ENCODE results near the gene CFAP43. TPM values are rescaled to one million over a fixed set of nuclear protein-coding genes. Genes with fewer than 3 reads are reported as not detected.

Gene CFAP43
- total and polyA plus RNA-seq, 7 donors, result 0.04 to 0.44 (median 0.11) TPM; not detected in 4

DNA sequence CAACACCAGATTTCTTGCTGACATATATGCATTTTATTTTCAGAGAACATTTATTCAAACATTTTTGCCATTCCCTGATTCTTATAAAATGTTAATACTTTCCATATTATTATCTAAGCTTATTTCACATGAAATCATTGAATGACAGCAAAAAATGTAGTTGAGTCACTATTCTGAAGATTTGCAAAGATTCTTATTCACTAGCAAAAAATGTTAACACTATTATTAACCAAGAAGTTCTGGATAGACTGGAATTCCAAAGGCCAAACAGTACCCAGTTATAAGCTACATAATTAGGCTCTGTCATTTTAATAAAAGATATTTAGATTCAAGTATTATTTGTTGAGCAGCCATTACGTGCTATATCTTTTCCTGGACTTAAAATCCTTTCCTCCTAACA, 41.1 kb upstream of the CFAP43 start:
- Histone ChIP-seq H3K27me3 (ENCODE audit: insufficient read depth in 3 of 3, low read length in 2 of 3) (no peaks in the 10 kb centered on the region), H3K27ac (no peak overlapping the region), H3K4me1 (peaks cover 5% of the 10 kb centered on the region), H3K36me3 (ENCODE audit: insufficient read depth in 1 of 2, low read depth in 1 of 2) (no peaks in the 10 kb centered on the region), H3K4me3 (no peak overlapping the region), H3K9me3 (no peaks in the 10 kb centered on the region)
- WGBS, 3 donors, result 84 to 90% (median 89%) methylated on average over 1 of the region's 1 CpG
- TF ChIP-seq, protein P1, sequence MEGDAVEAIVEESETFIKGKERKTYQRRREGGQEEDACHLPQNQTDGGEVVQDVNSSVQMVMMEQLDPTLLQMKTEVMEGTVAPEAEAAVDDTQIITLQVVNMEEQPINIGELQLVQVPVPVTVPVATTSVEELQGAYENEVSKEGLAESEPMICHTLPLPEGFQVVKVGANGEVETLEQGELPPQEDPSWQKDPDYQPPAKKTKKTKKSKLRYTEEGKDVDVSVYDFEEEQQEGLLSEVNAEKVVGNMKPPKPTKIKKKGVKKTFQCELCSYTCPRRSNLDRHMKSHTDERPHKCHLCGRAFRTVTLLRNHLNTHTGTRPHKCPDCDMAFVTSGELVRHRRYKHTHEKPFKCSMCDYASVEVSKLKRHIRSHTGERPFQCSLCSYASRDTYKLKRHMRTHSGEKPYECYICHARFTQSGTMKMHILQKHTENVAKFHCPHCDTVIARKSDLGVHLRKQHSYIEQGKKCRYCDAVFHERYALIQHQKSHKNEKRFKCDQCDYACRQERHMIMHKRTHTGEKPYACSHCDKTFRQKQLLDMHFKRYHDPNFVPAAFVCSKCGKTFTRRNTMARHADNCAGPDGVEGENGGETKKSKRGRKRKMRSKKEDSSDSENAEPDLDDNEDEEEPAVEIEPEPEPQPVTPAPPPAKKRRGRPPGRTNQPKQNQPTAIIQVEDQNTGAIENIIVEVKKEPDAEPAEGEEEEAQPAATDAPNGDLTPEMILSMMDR (IDR thresholded peaks at IDR 0.05), result no peak
- intact Hi-C loops (cut with DNase I), result no loop called here
- DNase-seq (no peak), ATAC-seq (no peak)

DNA sequence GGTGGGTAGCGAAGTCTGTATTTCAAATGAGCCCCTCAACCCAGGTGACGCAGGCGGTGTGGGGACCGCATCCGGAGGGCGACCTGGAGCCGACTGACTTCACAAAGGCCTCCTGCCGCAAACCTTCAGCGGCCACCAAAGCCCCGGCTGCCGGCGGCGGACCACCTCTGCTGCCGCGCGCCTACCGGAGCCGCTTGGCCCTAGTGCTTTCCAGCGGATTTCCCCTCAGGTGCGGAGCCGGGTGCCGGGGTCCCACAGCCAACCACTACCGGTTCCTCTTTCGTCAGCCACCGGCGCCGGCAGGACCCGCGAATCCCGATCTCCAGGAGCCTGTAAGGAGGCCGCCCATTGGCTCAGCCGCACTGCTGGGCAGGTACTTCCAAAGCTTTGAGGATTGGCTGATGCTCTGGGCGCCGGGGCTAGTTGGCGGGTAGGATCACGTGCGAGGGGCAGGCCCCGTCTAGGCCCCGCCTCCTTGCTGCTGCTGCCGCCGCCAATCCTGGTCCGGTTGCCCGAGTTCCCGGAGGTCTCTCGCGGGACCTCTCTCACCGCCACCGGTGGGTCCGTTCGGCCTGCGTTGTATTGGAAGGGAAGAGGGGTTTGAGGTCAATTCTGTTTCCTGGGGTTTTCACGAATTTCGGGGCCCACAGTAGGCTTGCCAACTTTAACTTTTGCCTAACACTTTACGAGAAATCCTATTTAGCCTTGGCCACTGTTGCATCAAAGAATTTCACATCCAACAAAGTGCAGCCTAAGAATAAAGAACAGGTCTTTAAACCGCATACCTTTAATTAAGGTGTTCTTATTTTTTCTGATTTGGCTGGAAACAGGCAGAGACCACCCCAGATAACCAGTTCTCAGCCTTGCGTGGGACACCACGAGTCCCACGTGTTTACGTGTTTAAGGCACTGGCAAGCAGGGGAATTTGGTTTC, 36.8 kb upstream of the CFAP43 start, which contains the start of gene GSTO2:
TSS of gene GSTO2 (plus strand) at position 472 of the 933 bp plus-strand sequence. CDS start 5,732 bp downstream, outside the sequence.
- Histone ChIP-seq H3K36me3 (ENCODE audit: insufficient read depth in 1 of 2, low read depth in 1 of 2) (peaks cover 4 to 42% of the 10 kb centered on the region in 2 donors), H3K9me3 (no peaks in the 10 kb centered on the region), H3K4me3 (peak within 1 kb of the TSS; percentile 76), H3K27me3 (ENCODE audit: insufficient read depth in 3 of 3, low read length in 2 of 3) (no peaks in the 10 kb centered on the region), H3K27ac (peak within 1 kb of the TSS; percentile 86), H3K4me1 (peaks cover 9% of the 10 kb centered on the region)
- intact Hi-C loops (cut with DNase I), result no loop called here
- TF ChIP-seq, protein P1 (IDR thresholded peaks at IDR 0.05), result no peak
- 1 to 4% (median 2%) methylated on average over 50 to 59 of the region's 59 CpGs for WGBS, 3 donors
- ATAC-seq, result peak; percentile 99 to 100 (median 100)
- DNase-seq, result peak; percentile 99 to 100

DNA sequence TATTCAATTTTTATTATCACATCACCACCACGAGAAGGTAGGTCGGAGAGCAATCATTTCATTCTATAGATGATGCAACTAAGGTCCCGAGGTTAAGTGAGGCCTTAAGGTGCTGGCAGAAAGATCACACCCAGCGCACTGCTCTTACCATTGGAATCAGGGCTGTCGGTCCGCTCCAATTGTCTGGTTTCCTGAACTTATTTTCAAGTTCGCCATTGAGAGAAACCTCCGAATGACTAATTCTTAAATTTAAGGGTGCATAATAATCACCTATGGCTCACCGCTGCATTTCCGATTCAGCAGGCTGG, 36.2 kb upstream of the CFAP43 start:
- H3K27me3 ChIP-seq (ENCODE audit: insufficient read depth in 3 of 3, low read length in 2 of 3), result no peaks in the 10 kb centered on the region
- H3K27ac ChIP-seq, result peak overlapping the region; percentile 86
- TF ChIP-seq, protein P1 (IDR thresholded peaks at IDR 0.05), result no peak
- 4 to 8% (median 7%) methylated on average over 10 of the region's 10 CpGs for WGBS, 3 donors
- no peaks in the 10 kb centered on the region for H3K9me3 ChIP-seq
- peaks cover 4 to 48% of the 10 kb centered on the region in 2 donors for H3K36me3 ChIP-seq (ENCODE audit: insufficient read depth in 1 of 2, low read depth in 1 of 2)
- peak in 2 of 4 donors; percentile 1 to 2 for ATAC-seq
- intact Hi-C loops (cut with DNase I), result no loop called here
- peaks cover 9% of the 10 kb centered on the region for H3K4me1 ChIP-seq
- no peak for DNase-seq
- peak overlapping the region; percentile 76 for H3K4me3 ChIP-seq

DNA sequence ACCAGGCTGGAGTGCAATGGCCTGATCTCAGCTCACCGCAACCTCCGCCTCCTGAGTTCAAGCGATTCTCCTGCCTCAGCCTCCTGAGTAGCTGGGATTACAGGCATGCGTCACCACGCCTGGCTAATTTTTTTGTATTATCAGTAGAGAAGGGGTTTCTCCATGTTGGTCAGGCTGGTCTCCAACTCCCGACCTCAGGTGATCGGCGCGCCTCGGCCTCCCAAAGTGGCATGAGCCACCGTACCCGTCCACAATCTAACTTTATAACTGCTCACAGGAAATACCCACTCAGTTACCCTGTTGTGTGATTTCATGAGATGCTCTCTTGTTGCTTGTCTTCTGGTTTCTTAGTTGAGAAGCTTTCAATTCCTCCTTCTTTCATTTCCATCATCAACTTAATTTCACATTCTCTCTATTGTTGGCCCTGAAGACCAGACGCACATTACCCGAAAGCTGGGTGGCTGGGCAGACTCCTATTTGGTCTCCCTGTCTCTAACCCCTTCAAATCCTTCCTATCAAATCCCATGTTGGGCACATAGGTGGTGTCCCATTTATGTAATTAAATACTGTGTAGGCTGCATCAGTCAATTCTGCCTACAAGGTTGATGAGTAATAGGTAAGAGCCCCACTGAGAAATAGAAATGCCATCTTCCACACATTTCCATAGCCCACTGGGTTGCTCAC, 35.7 kb upstream of the CFAP43 start:
- Histone ChIP-seq H3K27me3 (ENCODE audit: insufficient read depth in 3 of 3, low read length in 2 of 3) (no peaks in the 10 kb centered on the region), H3K4me1 (peaks cover 9% of the 10 kb centered on the region), H3K36me3 (ENCODE audit: insufficient read depth in 1 of 2, low read depth in 1 of 2) (peaks cover 4 to 53% of the 10 kb centered on the region in 2 donors), H3K9me3 (no peaks in the 10 kb centered on the region), H3K4me3 (peak overlapping the region; percentile 76), H3K27ac (peak overlapping the region; percentile 86)
- DNase-seq, result no peak
- TF ChIP-seq, protein P1 (IDR thresholded peaks at IDR 0.05), result no peak
- ATAC-seq, result no peak
- intact Hi-C loops (cut with DNase I), result no loop called here
- 90 to 96% (median 95%) methylated on average over 14 of the region's 14 CpGs for WGBS, 3 donors

All from psoas muscle (tissue), 8 donors.